Liver (tissue), 9 donors: ENCODE data around the gene KIAA1755. TPM values are rescaled to one million over a fixed set of nuclear protein-coding genes. Genes with fewer than 3 reads are reported as not detected.
A peak's percentile ranks its signal among the peaks of the same experiment; 100 is the strongest.

ENCODE experiments used
- DNase-seq: peaks from one replicate; pipeline ENCODE4 v3.0.0-alpha.2; 2017; ENCODE audit warnings: low spot score
- H3K27ac ChIP-seq, 2 donors: one replicate each; pipeline ENCODE4 v1.7.0; 2013; ENCODE audit warnings: inconsistent platforms in 2 of 2, low read length in 2 of 2, control low read depth in 1 of 2, low read depth in 1 of 2, mild to moderate bottlenecking in 1 of 2
- H3K27me3 ChIP-seq, 4 donors: one replicate each; pipeline versions ENCODE4 v1.6.1 to v1.7.0; 2013; ENCODE audit warnings: low read length in 3 of 4, inconsistent platforms in 1 of 4, mild to moderate bottlenecking in 1 of 4, moderate library complexity in 1 of 4; ENCODE audit not compliant: control insufficient read depth in 4 of 4, insufficient read depth in 4 of 4
- H3K36me3 ChIP-seq, 4 donors: one replicate each; pipeline versions ENCODE4 v1.6.1 to v1.7.0; 2013; ENCODE audit warnings: low read length in 3 of 4, mild to moderate bottlenecking in 3 of 4, low read depth in 1 of 4, moderate library complexity in 1 of 4; ENCODE audit not compliant: control insufficient read depth in 4 of 4, insufficient read depth in 3 of 4
- H3K4me1 ChIP-seq, 4 donors: one replicate each; pipeline versions ENCODE4 v1.6.1 to v1.7.0; 2013; ENCODE audit warnings: low read length in 3 of 4, mild to moderate bottlenecking in 3 of 4, moderate library complexity in 1 of 4; ENCODE audit not compliant: control insufficient read depth in 4 of 4, insufficient read depth in 4 of 4
- H3K4me3 ChIP-seq, 3 donors: one replicate each; pipeline versions ENCODE4 v1.6.1 to v1.7.0; 2013; ENCODE audit warnings: low read length in 3 of 3, control low read depth in 1 of 3, low read depth in 1 of 3, mild to moderate bottlenecking in 1 of 3
- H3K9ac ChIP-seq, 2 donors: one replicate each; pipeline ENCODE4 v1.7.0; 2013; ENCODE audit warnings: low read length in 2 of 2, mild to moderate bottlenecking in 2 of 2, moderate library complexity in 2 of 2, control low read depth in 1 of 2, low read depth in 1 of 2
- H3K9me3 ChIP-seq, 4 donors: one replicate each; pipeline versions ENCODE4 v1.6.1 to v1.7.0; 2013; ENCODE audit warnings: low read length in 3 of 4; ENCODE audit not compliant: control insufficient read depth in 4 of 4
- ATF3 ChIP-seq: IDR thresholded peaks from 2 replicates; pipeline ENCODE4 v1.6.1; 2016; ENCODE audit warnings: antibody characterized with exemption
- CTCF ChIP-seq: fragments of 150-350 bp; IDR thresholded peaks from 2 replicates; pipeline ENCODE4 v1.5.1; 2017; ENCODE audit warnings: improper control_type of control experiment, low read depth, low read length; ENCODE audit not compliant: missing input control
- EGR1 ChIP-seq, 2 donors: IDR thresholded peaks; 2 replicates each; pipeline ENCODE4 v1.6.1; 2016 to 2018; ENCODE audit warnings: antibody characterized with exemption in 2 of 2, low read depth in 2 of 2
- FOXA1 ChIP-seq: IDR thresholded peaks from 2 replicates; pipeline ENCODE4 v1.6.1; 2016; ENCODE audit warnings: antibody characterized with exemption
- FOXA2 ChIP-seq: IDR thresholded peaks from 2 replicates; pipeline ENCODE4 v1.6.1; 2016; ENCODE audit warnings: antibody characterized with exemption
- HNF4G ChIP-seq: IDR thresholded peaks from 2 replicates; pipeline ENCODE4 v1.6.1; 2016; ENCODE audit warnings: antibody characterized with exemption
- JUND ChIP-seq, 2 donors: IDR thresholded peaks; 2 replicates each; pipeline ENCODE4 v1.6.1; 2016; ENCODE audit warnings: antibody characterized with exemption in 2 of 2
- RAD21 ChIP-seq, 2 donors: IDR thresholded peaks; 2 replicates each; pipeline ENCODE4 v1.6.1; 2016; ENCODE audit warnings: antibody characterized with exemption in 2 of 2, mild to moderate bottlenecking in 2 of 2
- REST ChIP-seq: IDR thresholded peaks from 2 replicates; pipeline ENCODE4 v1.6.1; 2016; ENCODE audit warnings: antibody characterized with exemption, mild to moderate bottlenecking
- RXRA ChIP-seq, 2 donors: IDR thresholded peaks; 2 replicates each; pipeline ENCODE4 v1.6.1; 2017 to 2018; ENCODE audit warnings: antibody characterized with exemption in 2 of 2, mild to moderate bottlenecking in 1 of 2
- SP1 ChIP-seq: IDR thresholded peaks from 2 replicates; pipeline ENCODE4 v1.6.1; 2018; ENCODE audit warnings: antibody characterized with exemption, mild to moderate bottlenecking
- TAF1 ChIP-seq: conservative IDR thresholded peaks from 2 replicates; pipeline ENCODE4 v1.6.1; 2016; ENCODE audit warnings: antibody characterized with exemption, mild to moderate bottlenecking
- YY1 ChIP-seq: IDR thresholded peaks from 2 replicates; pipeline ENCODE4 v1.6.1; 2016; ENCODE audit warnings: antibody characterized with exemption, mild to moderate bottlenecking
- ZBTB33 ChIP-seq: IDR thresholded peaks from 2 replicates; pipeline ENCODE4 v1.6.1; 2016; ENCODE audit warnings: antibody characterized with exemption
- WGBS: extraction: QIAGEN DNeasy Blood & Tissue Kit; methylation state at CpG from one replicate; pipeline ENCODE4 v1.1.7; 2013; 5-methylcytosine and 5-hydroxymethylcytosine counted together
- polyA plus RNA-seq, 2 donors: library from polyadenylated mRNA; stranded (reverse) in 1 of 2; unstranded in 1 of 2; fragments of 200-250 nt in 1 of 2; fragments of >200 nt in 1 of 2; fragmentation: Nextera tagmentation in 1 of 2; extraction: Ambion mirVana in 1 of 2; gene quantifications; one replicate each; pipeline versions ENCODE4 v1.2.1 to v1.2.3, GENCODE V29; 2013 to 2015
- total RNA-seq, 2 donors: library from RNA; depleted of rRNA; stranded (reverse); fragments of >200 nt; gene quantifications; one replicate each; pipeline ENCODE4 v1.2.3, GENCODE V29; 2014
- donor health status: healthy.
- donor health status: healthy.
- donor health status: healthy.
- donor health status: healthy.
- donor health status: healthy.

Gene KIAA1755, protein sequence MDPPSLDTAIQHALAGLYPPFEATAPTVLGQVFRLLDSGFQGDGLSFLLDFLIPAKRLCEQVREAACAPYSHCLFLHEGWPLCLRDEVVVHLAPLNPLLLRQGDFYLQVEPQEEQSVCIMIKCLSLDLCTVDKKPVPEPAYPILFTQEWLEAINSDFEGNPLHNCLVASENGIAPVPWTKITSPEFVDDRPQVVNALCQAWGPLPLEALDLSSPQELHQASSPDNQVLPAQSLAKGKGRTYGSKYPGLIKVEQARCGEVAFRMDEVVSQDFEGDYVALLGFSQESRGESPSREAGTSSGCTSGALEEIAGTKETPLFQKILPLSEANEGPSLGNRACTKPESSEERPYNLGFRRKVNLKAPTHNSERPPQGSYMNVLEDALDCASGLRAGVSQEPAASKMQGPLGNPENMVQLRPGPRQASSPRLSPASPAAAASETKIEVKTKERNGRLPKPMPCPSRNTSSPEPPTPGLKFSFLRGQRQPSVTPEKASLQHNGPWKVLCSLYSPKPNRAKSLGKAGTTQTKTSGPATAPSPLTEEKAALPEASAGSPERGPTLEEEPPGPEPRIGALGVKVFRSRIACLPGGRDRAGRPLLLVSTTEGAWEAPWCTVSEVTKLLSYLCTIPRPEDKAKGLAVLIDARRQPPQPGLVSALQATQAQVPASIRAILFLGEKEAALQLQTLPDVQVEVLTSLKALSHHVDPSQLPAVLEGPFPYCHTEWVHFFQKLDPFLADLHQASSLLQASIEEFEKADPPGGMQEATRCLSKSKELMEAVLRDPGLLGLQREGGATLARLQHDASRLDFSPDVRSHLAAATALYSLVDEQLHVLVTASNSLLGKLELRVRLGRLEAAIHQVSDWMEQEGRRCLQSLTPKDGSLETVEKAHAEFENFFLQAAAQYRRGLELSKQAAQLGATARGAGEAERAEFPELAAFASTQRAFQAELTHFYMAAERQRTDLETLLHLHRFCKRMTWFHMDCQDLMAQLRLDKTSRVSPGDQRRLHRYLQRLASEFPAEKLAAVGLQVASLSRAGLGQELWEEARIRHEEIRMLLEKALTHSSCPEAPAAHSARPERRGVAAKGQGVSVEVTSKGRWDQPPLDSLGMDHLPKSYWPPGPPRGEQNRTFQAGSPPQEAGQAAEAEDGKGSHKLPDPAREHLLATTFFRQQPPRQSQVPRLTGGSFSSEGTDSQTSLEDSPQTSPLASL
- total RNA-seq, result 1 to 10 TPM in 1 of 2 donors, under 1 TPM in 1; 0.09 to 1.4 TPM
- polyA plus RNA-seq, result 1 to 10 TPM in 1 of 2 donors, under 1 TPM in 1; 0.29 to 1.3 TPM

DNA sequence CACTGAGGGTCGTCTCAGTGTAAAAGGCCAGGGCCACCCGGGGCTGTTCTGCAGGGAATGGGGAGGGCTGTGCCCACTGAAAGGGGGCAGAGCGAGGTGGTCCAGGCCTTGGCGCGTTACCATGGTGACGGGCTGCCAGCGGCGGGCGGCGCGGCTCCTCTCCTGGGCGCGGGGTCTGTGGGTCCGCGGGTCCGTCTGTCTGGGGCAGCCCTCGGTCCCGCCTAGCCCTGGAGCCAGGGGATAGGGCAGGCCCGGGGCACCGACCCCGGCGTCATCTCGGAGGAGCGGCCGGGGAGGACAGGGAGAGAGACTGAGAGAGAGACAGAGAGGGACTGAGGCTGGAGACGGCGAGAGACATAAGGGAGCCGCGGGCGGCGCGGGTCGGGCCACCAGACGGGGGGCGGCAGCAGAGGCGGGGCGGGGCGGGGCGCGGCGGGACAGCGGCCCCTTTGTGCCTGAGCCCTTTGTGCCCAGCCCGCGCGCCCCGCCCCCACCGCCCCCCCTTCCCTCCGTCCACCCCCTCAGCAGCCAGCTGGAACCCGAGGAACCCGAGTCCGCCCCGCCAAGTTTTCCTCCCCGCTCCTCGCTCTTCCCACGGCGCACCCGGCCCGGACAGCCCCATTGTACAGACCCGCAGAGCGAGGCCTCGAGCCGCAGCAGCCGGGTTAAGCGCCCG is at the start of gene KIAA1755:
TSS of gene KIAA1755 (minus strand) at position 358 of the 676 bp plus-strand sequence. CDS start at position 123, 235 bp downstream.
- peak within 1 kb of the TSS in 1 of 2 donors; percentile 33 for H3K27ac ChIP-seq
- 11% methylated on average over 65 of the region's 65 CpGs for WGBS
- H3K4me3 ChIP-seq, result peak within 1 kb of the TSS in 2 of 3 donors; percentile 30 to 39
- H3K9me3 ChIP-seq, result no peaks in the 10 kb centered on the region
- no peaks in the 10 kb centered on the region for H3K36me3 ChIP-seq
- no peaks in the 10 kb centered on the region for H3K27me3 ChIP-seq
- peaks cover 4 to 15% (median 9%) of the 10 kb centered on the region in 4 donors for H3K4me1 ChIP-seq
- TF ChIP-seq CTCF, result no peak
- TF ChIP-seq YY1, result no peak
- no peak for TF ChIP-seq HNF4G
- no peak for TF ChIP-seq JUND (IDR thresholded peaks at IDR 0.05)
- no peak for TF ChIP-seq FOXA1
- TF ChIP-seq ZBTB33, result no peak
- no peak for TF ChIP-seq ATF3
- no peak for TF ChIP-seq RXRA (IDR thresholded peaks at IDR 0.05)
- TF ChIP-seq EGR1 (IDR thresholded peaks at IDR 0.05; ENCODE audit: low read depth in 2 of 2), result no peak
- no peak for DNase-seq
- H3K9ac ChIP-seq, result no peak within 1 kb of the TSS

DNA sequence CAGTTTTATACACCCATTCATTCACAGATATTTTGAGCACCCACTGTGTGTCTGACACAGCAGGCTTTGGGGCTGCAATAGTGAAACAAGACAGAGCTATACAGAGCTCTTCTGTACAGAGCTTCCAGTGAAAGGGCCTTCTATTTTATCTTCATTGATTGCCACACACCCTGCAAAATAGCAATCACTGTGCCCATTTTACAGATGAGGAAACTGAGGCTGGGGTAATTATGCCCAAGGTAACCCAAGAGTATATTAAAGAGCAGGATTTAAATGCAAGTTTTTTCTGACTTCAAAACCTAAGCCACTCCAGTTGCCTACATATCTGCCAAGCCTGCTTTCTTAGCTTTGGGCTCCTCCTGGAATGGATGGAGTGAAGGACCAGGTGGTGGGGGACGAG is 47.9 kb upstream of the KIAA1755 start:
- no peaks in the 10 kb centered on the region for H3K4me1 ChIP-seq
- H3K36me3 ChIP-seq, result no peaks in the 10 kb centered on the region
- no peak for TF ChIP-seq RAD21 (IDR thresholded peaks at IDR 0.05)
- TF ChIP-seq FOXA2, result no peak
- TF ChIP-seq REST, result no peak
- no peak for TF ChIP-seq SP1
- TF ChIP-seq TAF1, result no peak
- no peak for TF ChIP-seq YY1
- no peak for TF ChIP-seq CTCF
- H3K9ac ChIP-seq, result no peak overlapping the region
- H3K9me3 ChIP-seq, result no peaks in the 10 kb centered on the region
- no peak overlapping the region for H3K4me3 ChIP-seq
- 46% methylated on average over 1 of the region's 1 CpG for WGBS
- no peaks in the 10 kb centered on the region for H3K27me3 ChIP-seq
- no peak overlapping the region for H3K27ac ChIP-seq
- DNase-seq, result no peak
